GM12865 (cell line): ENCODE data around the gene SLC6A20.

Experiments
- DNase-seq: peaks from one replicate; pipeline ENCODE4 v3.0.0; 2010; ENCODE audit warnings: low read depth
- H3K4me3 ChIP-seq: 2 replicates; pipeline ENCODE4 v1.5.1; 2011; ENCODE audit warnings: mild to moderate bottlenecking, low read depth, low read length, control low read depth
- TF ChIP-seq, protein P1 (sequence below): IDR thresholded peaks from 2 replicates; pipeline ENCODE4 v1.5.1; 2011; ENCODE audit warnings: low read length, control low read depth, low read depth, inconsistent platforms; ENCODE audit not compliant: insufficient read depth; ENCODE audit errors: missing control alignments

SLC6A20 gene

DNA sequence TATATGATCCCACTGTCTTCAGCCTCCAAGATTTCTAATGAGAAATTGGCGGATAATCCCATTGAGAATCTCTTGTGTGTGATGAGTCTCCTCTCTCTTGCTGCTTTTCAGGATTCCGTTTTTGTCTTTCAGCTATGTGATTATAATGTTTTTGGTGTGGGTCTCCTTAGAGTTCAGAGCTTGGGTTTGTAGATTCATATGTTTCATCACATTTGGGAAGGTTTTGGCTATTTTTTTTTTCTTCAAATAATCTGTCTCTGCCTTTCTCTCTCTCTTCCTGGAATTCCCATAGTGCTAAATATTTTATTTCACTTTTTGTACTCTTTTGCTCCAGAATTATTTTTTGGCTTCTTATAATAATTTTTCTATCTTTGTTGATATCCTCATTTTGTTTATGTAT is 66.7 kb downstream of the SLC6A20 start:
- H3K4me3 ChIP-seq = no peak overlapping the region
- DNase-seq = no peak
- TF ChIP-seq, protein P1, sequence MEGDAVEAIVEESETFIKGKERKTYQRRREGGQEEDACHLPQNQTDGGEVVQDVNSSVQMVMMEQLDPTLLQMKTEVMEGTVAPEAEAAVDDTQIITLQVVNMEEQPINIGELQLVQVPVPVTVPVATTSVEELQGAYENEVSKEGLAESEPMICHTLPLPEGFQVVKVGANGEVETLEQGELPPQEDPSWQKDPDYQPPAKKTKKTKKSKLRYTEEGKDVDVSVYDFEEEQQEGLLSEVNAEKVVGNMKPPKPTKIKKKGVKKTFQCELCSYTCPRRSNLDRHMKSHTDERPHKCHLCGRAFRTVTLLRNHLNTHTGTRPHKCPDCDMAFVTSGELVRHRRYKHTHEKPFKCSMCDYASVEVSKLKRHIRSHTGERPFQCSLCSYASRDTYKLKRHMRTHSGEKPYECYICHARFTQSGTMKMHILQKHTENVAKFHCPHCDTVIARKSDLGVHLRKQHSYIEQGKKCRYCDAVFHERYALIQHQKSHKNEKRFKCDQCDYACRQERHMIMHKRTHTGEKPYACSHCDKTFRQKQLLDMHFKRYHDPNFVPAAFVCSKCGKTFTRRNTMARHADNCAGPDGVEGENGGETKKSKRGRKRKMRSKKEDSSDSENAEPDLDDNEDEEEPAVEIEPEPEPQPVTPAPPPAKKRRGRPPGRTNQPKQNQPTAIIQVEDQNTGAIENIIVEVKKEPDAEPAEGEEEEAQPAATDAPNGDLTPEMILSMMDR = no peak

DNA sequence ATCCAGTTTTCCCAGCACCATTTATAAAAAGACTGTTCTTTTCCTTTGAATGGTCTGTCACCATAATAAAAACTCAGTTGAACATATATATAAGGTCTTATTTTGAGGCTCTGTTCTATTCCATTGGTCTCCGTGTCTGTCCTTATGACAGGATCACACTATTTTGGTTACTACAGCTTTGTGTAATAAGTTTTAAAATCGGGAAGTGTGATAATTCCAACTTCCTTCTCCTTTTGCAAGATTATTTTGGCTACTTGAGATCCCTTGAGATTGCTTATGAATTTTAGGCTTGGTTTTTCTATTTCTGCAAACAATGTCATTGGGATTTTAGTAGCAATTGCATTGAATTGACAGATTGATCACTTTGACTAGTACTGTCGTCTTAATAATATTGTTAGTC is 71.4 kb downstream of the SLC6A20 start:
- TF ChIP-seq, protein P1 = no peak
- no peak for DNase-seq

DNA sequence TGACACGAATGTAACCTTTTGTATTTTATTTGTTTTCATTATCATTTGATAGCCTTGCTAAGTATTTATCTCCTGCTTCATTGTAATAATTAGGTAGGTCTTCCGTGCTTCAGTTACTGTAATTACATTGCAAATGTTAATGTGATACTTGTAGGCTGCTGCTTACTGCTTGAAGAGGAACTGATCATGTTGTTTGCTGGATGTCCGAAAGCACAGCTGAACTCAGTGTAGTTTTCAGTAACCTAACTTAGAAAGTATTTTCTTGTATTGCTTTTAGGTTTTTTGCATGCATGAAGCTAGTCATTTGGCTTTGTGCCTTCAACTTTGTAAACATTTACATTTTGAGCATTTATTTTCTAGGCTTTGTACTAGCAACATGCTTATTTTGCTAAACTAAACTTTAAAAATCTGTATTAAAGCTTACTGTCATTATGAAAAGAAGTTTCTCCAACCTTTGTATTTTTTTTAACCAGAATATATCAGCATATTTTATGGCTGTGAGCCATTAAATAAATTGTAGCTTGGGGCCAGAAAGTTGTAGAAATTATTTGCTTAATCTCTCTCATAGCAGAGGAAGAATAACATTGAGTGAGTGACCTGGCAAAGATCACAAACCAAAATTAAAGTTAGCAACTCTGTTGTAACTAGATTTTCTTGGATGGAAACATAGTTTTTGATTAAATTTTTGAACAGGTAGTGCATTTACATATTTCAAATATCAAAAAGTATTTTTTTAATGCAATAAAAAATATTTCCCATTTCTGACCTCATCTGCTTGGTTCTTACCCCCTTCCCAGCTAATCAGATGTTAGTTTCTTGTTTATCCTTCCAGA is 76.5 kb downstream of the SLC6A20 start:
- TF ChIP-seq, protein P1 = no peak
- H3K4me3 ChIP-seq = no peak overlapping the region
- no peak for DNase-seq

More for the DNA sequence above, 71.4 kb downstream of the SLC6A20 start:
- no peak overlapping the region for H3K4me3 ChIP-seq

DNA sequence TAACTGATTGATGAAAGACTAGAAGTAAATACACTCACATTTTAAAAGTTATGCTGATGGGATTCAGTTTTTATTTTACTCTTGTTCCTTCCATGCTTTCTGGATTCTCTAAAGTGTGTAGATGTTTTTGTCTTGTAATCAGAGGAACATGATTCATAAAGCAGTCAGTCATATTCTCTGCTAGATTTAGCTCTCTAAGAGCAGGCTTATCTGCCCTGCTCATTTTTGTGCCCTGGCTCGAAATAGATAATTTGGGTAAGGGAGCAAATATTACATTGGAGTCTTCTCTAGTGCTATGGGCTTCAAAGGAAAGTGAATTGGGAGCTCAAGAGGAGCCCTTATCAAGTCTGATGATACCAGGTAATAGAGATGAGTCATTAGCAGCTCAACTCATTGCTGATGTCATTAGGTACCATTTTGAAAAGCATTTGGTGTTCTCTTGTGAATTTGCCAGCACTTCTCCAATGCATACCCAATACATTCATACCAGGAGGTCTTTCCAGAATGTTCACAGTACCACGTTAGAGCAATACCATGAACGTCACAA is 79.5 kb downstream of the SLC6A20 start:
- no peak overlapping the region for H3K4me3 ChIP-seq
- DNase-seq = no peak
- TF ChIP-seq, protein P1 = no peak

DNA sequence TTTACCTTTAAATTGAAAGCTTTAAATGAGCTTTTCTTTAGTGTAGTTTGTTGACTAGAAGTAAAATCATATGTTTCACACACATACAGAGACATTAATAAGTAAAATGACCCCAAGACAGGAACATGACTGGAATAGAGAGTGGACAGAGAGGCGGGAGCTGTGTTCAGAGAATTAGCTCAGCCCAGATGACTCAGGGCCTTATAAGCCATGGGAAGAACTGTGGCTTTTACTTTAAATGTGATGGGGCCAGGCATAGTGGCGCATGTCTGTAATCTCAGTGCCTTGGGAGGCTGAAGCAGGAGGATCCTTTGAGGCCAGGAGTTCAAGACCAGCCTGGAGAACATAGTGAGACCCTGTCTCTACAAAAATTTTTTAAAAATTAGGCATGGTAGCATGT is 80.4 kb downstream of the SLC6A20 start:
- H3K4me3 ChIP-seq = no peak overlapping the region
- no peak for DNase-seq
- TF ChIP-seq, protein P1 = no peak

- TF ChIP-seq, protein P1 = no peak
- H3K4me3 ChIP-seq = no peak overlapping the region
- DNase-seq = no peak
These were observed 83.8 kb downstream of the SLC6A20 start for GRCh38 chr3:45712434-45713110.
